ENCODE data around the gene TALDO1. TPM values are rescaled to one million over a fixed set of nuclear protein-coding genes. Genes with fewer than 3 reads are reported as not detected.

TALDO1 gene
- total RNA-seq, 2 donors from 2014 or later = 60.4 to 102 TPM

DNA sequence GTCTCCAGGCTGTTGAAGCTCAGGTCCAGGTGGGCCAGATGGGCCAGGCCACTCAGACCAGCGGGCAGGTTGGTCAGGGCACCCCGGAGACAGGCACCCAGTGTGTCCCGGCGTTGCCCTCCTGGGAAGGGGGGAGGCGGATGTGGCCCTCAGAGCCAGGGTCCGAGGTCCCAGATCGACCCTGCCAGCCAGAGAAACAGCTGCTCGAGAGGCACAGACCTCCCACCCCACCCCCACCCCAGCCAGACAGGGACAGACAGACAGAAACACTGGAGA is 56.1 kb downstream of the TALDO1 start:
- DNase-seq (no peak), ATAC-seq (no peak)
- Mint-ChIP-seq H3K27ac (no peak overlapping the region), H3K4me1 (peaks cover 6% of the 10 kb centered on the region), H3K4me3 (peak overlapping the region; percentile 63), H3K36me3 (ENCODE audit: low read depth) (no peaks in the 10 kb centered on the region), H3K27me3 (no peaks in the 10 kb centered on the region)
- no peaks in the 10 kb centered on the region for H3K9me3 ChIP-seq (ENCODE audit: control insufficient read depth, low read length, poor library complexity, severe bottlenecking)

DNA sequence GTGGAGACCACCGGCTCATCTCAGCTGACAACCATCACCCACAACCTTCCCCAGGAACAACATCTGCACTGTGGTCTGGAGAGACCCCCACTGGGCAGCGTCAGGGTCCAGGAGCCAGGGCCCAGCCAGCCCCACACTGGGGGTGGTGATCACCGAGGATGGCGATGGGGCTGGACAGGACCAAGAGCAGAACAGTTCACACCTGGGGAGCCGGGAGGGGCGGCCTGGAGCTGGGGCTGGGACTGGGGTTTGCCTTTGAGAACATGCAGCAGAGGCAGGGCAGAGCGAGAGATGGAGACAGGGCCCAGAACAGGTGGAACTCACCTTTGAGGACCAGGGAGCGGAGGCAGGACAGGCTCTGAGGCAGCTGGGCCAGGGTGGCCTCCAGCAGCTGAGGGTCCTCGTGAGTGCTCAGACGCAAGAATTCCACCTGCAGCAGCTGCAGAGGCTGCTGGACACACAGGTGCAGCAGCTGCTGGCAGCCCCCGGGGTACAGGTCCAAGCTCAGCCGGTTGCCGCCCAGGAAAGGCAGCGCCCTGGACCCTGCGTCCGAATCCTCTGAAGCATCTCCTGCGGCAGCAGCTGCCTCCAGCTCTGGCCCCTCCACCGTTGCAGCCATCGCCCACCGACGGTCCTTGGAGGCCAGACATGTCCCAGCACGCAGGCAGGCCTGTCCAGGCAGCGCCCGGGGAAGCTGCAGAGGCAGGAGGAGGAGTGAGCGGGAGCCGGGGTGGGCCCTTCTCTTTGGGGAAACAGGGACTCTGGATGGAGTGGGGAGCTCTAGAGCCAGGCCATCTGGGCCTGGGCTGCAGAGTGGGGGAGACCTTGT is 56.7 kb downstream of the TALDO1 start:
- ATAC-seq = no peak
- Mint-ChIP-seq H3K4me1 (peaks cover 10% of the 10 kb centered on the region), H3K27ac (no peak overlapping the region)

DNA sequence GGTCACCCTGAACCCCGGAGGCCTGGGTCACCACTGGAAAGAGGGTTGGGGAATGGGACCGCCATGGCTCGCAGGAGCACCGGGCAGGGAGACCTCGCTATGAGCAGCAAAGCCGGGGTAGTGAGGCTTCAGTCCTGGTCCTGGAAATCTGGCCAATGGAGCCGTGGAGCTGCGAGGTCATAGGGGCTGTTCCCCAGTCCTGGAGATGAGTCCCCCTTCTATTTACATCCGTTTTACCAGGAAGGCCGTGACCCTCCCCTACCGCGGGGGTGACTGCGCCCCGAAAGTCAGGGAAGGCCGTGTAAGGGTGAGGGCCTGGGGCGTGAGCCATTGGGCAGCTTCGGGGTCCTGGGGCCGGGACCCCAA is 57.3 kb downstream of the TALDO1 start:
- peaks cover 10% of the 10 kb centered on the region for H3K4me1 Mint-ChIP-seq
- ATAC-seq (no peak), DNase-seq (no peak)
- no peaks in the 10 kb centered on the region for H3K27me3 Mint-ChIP-seq
- H3K36me3 Mint-ChIP-seq (ENCODE audit: low read depth) = no peaks in the 10 kb centered on the region
- no peaks in the 10 kb centered on the region for H3K9me3 ChIP-seq (ENCODE audit: control insufficient read depth, low read length, poor library complexity, severe bottlenecking)
- peak overlapping the region; percentile 84 for H3K4me3 Mint-ChIP-seq
- no peak overlapping the region for H3K27ac Mint-ChIP-seq

More for the DNA sequence above, 56.7 kb downstream of the TALDO1 start:
- Mint-ChIP-seq H3K36me3 (ENCODE audit: low read depth) (no peaks in the 10 kb centered on the region), H3K27me3 (no peaks in the 10 kb centered on the region), H3K4me3 (peak overlapping the region; percentile 84)
- H3K9me3 ChIP-seq (ENCODE audit: control insufficient read depth, low read length, poor library complexity, severe bottlenecking) = no peaks in the 10 kb centered on the region
- no peak for DNase-seq

DNA sequence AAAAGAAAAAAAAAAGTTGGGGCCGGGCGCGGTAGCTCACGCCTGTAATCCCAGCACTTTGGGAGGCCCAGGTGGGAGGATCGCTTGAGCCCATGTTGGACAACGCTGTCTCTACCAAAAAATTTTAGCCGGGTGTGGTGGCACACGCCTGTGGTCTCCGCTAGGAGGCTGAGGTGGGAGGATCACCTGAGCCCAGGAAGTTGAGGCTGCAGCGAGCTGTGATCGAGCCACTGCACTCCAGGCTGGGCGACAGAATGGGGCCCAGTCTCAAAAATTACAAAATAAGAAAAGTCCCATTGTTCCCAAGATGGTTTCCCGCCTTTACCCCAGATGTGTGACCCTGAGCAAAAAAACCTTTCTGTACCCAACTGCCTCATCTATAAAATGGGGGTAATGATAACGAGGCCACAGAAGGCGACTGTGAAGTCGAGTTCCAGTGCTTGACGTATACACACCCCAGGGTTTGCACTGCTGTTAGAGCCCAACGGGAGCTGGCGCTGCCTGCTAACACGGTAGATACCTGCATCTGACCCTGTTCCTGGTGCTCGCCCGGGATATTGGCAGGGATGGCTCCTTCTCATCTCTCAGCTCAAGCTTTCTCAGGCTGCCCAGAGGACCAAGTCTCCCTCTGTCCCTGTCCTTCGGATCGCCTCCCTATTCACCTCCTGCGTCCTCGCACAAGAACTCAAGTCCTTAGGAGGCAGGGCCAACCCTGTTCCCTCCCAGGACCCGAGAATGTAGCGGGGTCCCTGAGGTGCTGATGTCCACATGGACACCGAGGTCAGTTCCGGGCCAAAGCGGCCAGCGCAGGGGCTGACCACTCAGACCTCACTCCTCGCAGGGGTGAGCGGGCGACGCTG is 61.4 kb downstream of the TALDO1 start:
- Mint-ChIP-seq H3K27me3 (no peaks in the 10 kb centered on the region), H3K36me3 (ENCODE audit: low read depth) (peaks cover under 1% of the 10 kb centered on the region), H3K27ac (peak overlapping the region; percentile 97), H3K4me3 (peak overlapping the region; percentile 90), H3K4me1 (peaks cover 21% of the 10 kb centered on the region)
- H3K9me3 ChIP-seq (ENCODE audit: control insufficient read depth, low read length, poor library complexity, severe bottlenecking) = no peaks in the 10 kb centered on the region
- ATAC-seq = peak; percentile 0
- peak in 1 of 3 donors; percentile 34 for DNase-seq

DNA sequence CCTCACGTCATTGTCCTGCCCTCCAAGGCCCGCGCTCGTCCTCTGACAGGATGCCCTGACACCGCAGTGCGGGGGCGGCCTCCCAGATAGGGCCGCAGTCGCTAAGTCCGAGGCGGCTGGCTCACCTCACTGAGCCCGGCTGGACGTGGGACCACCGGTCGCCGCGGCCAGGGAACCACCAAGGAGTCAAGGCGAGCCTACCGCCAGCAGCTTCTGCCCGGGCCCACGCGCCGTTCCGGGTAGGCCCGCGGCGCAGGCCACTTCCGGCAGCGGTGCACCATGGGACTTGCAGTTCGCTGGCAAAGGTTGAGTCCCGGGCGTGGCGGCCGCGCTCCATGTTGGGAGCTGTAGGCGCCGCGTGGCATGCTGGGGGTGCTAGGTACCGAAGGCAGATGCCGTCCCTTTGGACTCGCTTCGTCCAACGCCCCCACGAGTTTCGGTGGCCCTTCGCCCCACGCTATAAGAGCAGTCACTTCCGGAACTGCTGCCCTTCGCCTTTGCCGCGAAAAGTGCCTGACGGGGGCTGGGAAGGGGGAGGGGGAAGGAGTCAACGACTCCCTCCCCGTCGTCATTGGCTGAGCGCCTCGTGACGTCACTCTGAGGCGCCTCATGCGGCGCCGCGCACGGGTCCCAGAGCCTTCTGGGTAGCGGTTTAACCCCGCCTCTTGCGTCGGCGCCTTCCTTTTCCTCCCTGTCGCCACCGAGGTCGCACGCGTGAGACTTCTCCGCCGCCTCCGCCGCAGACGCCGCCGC is 62.2 kb downstream of the TALDO1 start, which contains the start of gene RPLP2:
RPLP2 (plus strand) TSS at position 681 of the 753 bp plus-strand sequence. CDS start 268 bp downstream, outside the sequence.
- peak within 1 kb of the TSS; percentile 90 for H3K4me3 Mint-ChIP-seq
- peaks cover 3% of the 10 kb centered on the region for H3K36me3 Mint-ChIP-seq (ENCODE audit: low read depth)
- H3K27me3 Mint-ChIP-seq = no peaks in the 10 kb centered on the region
- peaks cover 21% of the 10 kb centered on the region for H3K4me1 Mint-ChIP-seq
- ATAC-seq (peak; percentile 87), DNase-seq (peak; percentile 94 to 96 (median 95))
- peak within 1 kb of the TSS; percentile 97 for H3K27ac Mint-ChIP-seq
- H3K9me3 ChIP-seq (ENCODE audit: control insufficient read depth, low read length, poor library complexity, severe bottlenecking) = no peaks in the 10 kb centered on the region

DNA sequence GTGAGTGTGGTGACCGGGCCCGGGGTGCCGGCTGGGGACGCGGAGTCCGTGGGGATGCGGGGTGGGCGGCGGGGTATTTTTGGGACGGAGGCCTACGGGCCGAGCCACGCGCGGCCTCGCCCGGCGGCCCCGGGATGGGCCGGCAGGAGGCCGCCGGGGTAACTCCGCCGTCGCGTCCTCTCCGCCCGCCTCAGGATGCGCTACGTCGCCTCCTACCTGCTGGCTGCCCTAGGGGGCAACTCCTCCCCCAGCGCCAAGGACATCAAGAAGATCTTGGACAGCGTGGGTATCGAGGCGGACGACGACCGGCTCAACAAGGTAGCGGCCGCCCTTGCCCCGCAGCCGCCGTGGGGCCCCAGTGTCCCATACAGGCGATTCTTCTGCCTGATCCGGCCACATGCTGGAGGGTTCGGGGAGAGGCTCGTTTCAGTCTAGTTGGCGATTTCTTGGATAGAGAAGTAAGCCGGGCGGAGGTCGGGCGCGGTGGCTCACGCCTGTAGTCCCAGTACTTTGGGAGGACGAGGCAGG is 62.8 kb downstream of the TALDO1 start:
- H3K27ac Mint-ChIP-seq = peak overlapping the region; percentile 97

DNA sequence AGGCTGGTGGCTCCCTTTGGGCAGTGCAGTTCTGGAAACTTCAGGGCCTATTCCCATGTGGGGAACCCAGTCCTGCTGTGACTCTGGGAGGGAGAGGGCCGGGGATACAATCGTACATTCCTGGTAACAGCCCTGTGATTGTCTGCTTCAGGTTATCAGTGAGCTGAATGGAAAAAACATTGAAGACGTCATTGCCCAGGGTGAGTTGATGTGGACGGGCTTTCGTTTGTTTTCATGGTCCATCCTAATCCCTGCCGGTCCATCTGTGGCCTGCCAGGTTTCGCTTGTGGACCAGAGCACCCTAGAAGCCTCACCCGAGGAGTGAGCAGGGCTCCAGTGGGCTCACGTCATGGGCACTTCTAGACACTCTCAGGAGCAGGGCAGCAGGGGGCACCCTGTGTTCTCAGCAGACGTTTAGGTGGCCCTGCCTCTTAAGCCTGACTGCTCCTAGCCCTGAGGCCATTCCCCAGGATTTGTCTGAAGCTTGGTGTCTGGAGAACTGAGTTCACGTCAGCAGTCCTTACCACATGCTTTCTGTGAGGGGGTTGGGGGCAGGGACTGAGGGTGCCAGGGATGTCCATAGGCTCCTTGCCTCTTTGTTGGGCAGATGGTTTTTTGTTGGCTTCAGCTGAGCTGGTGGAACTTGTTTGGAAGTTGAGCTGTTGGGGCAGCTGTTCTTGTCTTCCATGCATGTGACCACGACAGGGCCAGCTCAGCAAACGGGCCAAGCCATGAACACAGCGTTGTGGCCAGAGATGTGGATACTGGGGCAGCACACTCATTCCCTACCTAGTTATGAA is 64.4 kb downstream of the TALDO1 start:
- Mint-ChIP-seq H3K27ac (peak overlapping the region; percentile 97), H3K4me3 (peak overlapping the region; percentile 90), H3K36me3 (ENCODE audit: low read depth) (peaks cover 3% of the 10 kb centered on the region), H3K27me3 (no peaks in the 10 kb centered on the region), H3K4me1 (peaks cover 18% of the 10 kb centered on the region)
- ATAC-seq = no peak
- no peaks in the 10 kb centered on the region for H3K9me3 ChIP-seq (ENCODE audit: control insufficient read depth, low read length, poor library complexity, severe bottlenecking)
- no peak for DNase-seq

More for the DNA sequence above, 62.8 kb downstream of the TALDO1 start:
- Mint-ChIP-seq H3K27me3 (no peaks in the 10 kb centered on the region), H3K36me3 (ENCODE audit: low read depth) (peaks cover 3% of the 10 kb centered on the region), H3K4me1 (peaks cover 21% of the 10 kb centered on the region), H3K4me3 (peak overlapping the region; percentile 90)
- DNase-seq (no peak), ATAC-seq (peak; percentile 30)
- no peaks in the 10 kb centered on the region for H3K9me3 ChIP-seq (ENCODE audit: control insufficient read depth, low read length, poor library complexity, severe bottlenecking)

DNA sequence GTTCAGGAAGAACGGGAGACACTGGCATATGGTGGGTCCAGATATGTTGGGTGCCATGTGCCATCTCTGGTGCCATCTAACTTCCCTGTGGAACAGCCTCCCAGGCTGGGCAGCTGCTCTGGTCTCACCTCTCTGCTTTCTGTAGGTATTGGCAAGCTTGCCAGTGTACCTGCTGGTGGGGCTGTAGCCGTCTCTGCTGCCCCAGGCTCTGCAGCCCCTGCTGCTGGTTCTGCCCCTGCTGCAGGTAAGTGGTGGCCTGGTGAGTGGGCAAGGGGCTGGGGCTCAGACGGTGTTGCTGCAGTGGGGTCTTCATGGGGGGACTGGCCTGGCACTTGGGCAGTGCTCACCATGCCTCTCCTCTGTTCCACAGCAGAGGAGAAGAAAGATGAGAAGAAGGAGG is 65.1 kb downstream of the TALDO1 start:
- no peaks in the 10 kb centered on the region for H3K9me3 ChIP-seq (ENCODE audit: control insufficient read depth, low read length, poor library complexity, severe bottlenecking)
- no peak overlapping the region for H3K4me3 Mint-ChIP-seq
- no peaks in the 10 kb centered on the region for H3K27me3 Mint-ChIP-seq
- no peak overlapping the region for H3K27ac Mint-ChIP-seq
- peaks cover 18% of the 10 kb centered on the region for H3K4me1 Mint-ChIP-seq
- ATAC-seq (no peak), DNase-seq (no peak)
- peaks cover 3% of the 10 kb centered on the region for H3K36me3 Mint-ChIP-seq (ENCODE audit: low read depth)

DNA sequence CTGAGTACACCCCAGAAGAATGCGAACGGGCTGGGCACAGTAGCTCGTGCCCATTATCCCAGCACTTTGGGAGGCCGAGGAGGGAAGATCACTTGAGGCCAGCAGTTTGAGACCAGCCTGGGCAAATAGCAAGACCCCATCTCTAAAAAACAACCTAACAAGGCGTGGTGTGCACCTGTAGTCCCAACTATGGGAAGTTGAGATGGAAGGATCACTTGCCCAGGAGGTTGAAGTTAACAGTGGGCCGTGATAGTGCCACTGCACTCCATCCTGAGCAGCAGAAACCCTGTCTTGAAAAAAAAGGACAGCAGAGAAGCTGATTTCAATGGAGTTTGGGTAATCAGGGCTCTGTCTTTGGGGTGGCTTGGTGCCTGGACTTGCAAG is 65.8 kb downstream of the TALDO1 start:
- no peaks in the 10 kb centered on the region for H3K9me3 ChIP-seq (ENCODE audit: control insufficient read depth, low read length, poor library complexity, severe bottlenecking)
- no peak for DNase-seq
- peaks cover 3% of the 10 kb centered on the region for H3K36me3 Mint-ChIP-seq (ENCODE audit: low read depth)
- no peak overlapping the region for H3K27ac Mint-ChIP-seq
- no peaks in the 10 kb centered on the region for H3K27me3 Mint-ChIP-seq
- H3K4me1 Mint-ChIP-seq = peaks cover 15% of the 10 kb centered on the region
- no peak for ATAC-seq
- no peak overlapping the region for H3K4me3 Mint-ChIP-seq

DNA sequence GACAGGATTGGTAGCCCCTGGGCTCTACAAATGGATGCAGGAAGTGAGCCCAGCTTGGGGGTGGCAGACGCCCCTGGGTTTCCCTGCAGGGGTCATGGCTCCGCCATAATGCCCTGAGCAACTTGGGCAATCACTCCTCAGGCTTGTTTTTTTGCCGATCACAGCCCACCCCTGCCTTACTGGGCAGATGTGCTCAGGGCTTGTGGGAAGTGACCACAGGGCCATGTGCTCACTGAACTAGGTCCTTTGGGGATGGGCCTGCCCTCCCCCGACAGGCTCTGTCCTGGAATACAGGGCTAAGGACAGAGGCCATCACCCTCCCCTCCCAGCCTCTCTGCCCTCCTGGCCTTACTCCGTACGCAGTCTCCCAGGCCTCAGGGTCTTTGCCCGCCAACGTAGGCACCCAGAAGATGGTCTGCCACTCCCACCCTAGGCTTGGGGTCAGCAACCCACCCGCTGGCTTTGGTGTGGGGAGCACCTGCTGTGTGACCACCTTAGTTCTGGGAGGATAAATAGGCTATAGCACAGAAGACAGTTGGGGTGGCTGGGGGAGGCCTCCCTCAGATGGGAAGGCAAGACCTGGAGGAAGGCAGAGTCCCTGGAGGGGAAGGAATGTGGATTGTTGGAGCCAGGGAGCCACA is 66.3 kb downstream of the TALDO1 start:
- no peak overlapping the region for H3K27ac Mint-ChIP-seq
- no peak for ATAC-seq
- no peaks in the 10 kb centered on the region for H3K9me3 ChIP-seq (ENCODE audit: control insufficient read depth, low read length, poor library complexity, severe bottlenecking)
- H3K4me1 Mint-ChIP-seq = peaks cover 15% of the 10 kb centered on the region
- no peak for DNase-seq
- peaks cover 3% of the 10 kb centered on the region for H3K36me3 Mint-ChIP-seq (ENCODE audit: low read depth)
- H3K27me3 Mint-ChIP-seq = no peaks in the 10 kb centered on the region
- no peak overlapping the region for H3K4me3 Mint-ChIP-seq
